ENCODE data around the gene STARD5. TPM values are rescaled to one million over a fixed set of nuclear protein-coding genes. Genes with fewer than 3 reads are reported as not detected.

The STARD5 gene
- total RNA-seq, 1 experiment from 2014 or later: 2.3 TPM

DNA sequence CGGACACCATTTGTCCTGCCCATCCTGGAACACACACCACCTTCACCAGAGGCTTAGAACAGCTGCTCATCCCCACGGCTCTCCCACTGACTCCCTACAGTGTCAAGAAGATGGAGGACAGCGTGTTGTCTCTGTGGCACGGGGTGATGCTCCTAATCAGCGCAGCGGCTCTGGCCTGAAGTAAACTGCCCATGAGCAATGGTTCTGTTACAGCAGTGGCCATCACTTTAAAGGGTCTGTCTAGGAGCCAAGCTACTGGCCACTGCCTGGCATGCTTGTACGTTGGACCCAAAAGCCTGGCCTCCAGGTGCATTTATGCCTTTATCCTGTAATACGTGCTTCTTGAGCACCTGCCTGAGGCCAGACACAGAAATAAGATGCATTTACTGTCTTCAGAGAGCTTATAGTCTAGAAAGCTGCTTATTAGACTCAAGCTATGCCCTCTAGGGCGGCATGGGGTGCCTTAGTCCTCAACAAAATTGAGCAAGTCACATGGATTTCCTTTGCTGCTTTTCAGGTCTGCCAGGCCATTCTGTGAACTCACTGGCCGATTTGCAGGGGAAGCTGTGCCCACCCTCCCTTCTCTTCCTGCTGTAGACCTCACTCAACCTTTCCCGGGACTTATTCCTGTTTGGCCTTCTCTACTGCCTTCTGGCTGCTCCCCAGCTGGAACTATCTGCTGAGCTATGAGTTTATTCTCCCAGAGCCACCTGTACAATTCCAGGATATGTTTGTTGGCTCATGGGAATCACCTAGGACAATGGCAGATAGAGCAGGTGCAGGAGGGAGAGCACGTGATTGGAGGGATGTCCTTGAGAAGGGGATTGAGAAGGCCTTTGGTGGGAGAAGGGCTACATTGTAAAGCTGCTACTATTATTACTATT is 51.9 kb downstream of the STARD5 start:
- H2AFZ ChIP-seq (ENCODE audit: low read length): no peak overlapping the region
- no peak overlapping the region for H3K27ac Mint-ChIP-seq
- no CpG with 5 or more reads among the region's 12 CpGs for WGBS (ENCODE audit: extremely low coverage, insufficient read length, low lambda C conversion rate)
- H2BK5ac ChIP-seq (ENCODE audit: insufficient read length, low read length): no peak overlapping the region
- no peak overlapping the region for H4K5ac ChIP-seq (ENCODE audit: insufficient read length, low read depth, low read length)
- no peaks in the 10 kb centered on the region for H3K23me2 ChIP-seq (ENCODE audit: insufficient read length, low read depth, low read length, poor library complexity, severe bottlenecking)
- no peaks in the 10 kb centered on the region for H3K79me1 ChIP-seq (ENCODE audit: insufficient read depth, low read depth, low read length, poor library complexity, severe bottlenecking)
- peaks cover 4 to 6% (median 4%) of the 10 kb centered on the region in 3 experiments; a peak in 6 of 7 replicates for H3K36me3 Mint-ChIP-seq (ENCODE audit: insufficient read depth in 1 of 3, low read depth in 3 of 3)
- no peak for DNase-seq
- H3K4me1 ChIP-seq (ENCODE audit: insufficient read depth, low read length): peaks cover 3% of the 10 kb centered on the region; the same call in 1 of the 2 replicates
- H3K4me1 Mint-ChIP-seq: peaks cover 10% of the 10 kb centered on the region in 2 experiments
- no peaks in the 10 kb centered on the region for H3K9me3 ChIP-seq (ENCODE audit: control insufficient read depth, low read depth, low read length)
- no peak overlapping the region for H2BK15ac ChIP-seq (ENCODE audit: low read depth, low read length)
- no peak overlapping the region for H3K14ac ChIP-seq (ENCODE audit: insufficient read depth, low read length)
- no peak overlapping the region for H3K23ac ChIP-seq (ENCODE audit: insufficient read length, low read depth, low read length)
- no peak overlapping the region for H3K18ac ChIP-seq (ENCODE audit: insufficient read length, low read depth, low read length)
- no peak overlapping the region for H3K27ac ChIP-seq (ENCODE audit: insufficient read length, low read depth, low read length)
- no peak overlapping the region for H2BK120ac ChIP-seq (ENCODE audit: low read depth, low read length, poor library complexity, severe bottlenecking)
- H3K79me2 ChIP-seq (ENCODE audit: insufficient read depth, low read length): no peaks in the 10 kb centered on the region
- no peaks in the 10 kb centered on the region for H4K20me1 ChIP-seq (ENCODE audit: control insufficient read depth, insufficient read depth, insufficient read length)
- no peak overlapping the region for H3K56ac ChIP-seq (ENCODE audit: insufficient read length, low read depth, low read length)
- no peak overlapping the region for H3K4ac ChIP-seq (ENCODE audit: low read depth, low read length)
- no peak overlapping the region for H4K8ac ChIP-seq (replicated peaks; ENCODE audit: insufficient read length, low read depth, low read length)
- no peaks in the 10 kb centered on the region for H3K27me3 ChIP-seq (ENCODE audit: insufficient read depth, low read length)
- H2AK5ac ChIP-seq (ENCODE audit: insufficient read length, low read length): no peak overlapping the region
- H3K9ac ChIP-seq (ENCODE audit: extremely low read depth, insufficient read length, low read length): no peak overlapping the region
- TF ChIP-seq CTCF (conservative IDR thresholded peaks at IDR 0.05): no peak
- no peak overlapping the region for H3K4me2 ChIP-seq (ENCODE audit: insufficient read depth, insufficient read length, low read length)
- H3K4me3 Mint-ChIP-seq: no peak overlapping the region
- no peak overlapping the region for H2BK20ac ChIP-seq (ENCODE audit: low read depth, low read length, poor library complexity, severe bottlenecking)
- no peak overlapping the region for H3T11ph ChIP-seq (ENCODE audit: low read length)
- H2BK12ac ChIP-seq (ENCODE audit: insufficient read length, low read depth, low read length): no peak overlapping the region
- H3K9me3 Mint-ChIP-seq: peaks cover 6% of the 10 kb centered on the region in 2 experiments
- no peak overlapping the region for H4K91ac ChIP-seq (ENCODE audit: insufficient read length, low read depth, low read length)
- peaks cover 3% of the 10 kb centered on the region for H3K27me3 Mint-ChIP-seq (ENCODE audit: low read depth)
